ENCODE data around the gene VEGFA.

DNA sequence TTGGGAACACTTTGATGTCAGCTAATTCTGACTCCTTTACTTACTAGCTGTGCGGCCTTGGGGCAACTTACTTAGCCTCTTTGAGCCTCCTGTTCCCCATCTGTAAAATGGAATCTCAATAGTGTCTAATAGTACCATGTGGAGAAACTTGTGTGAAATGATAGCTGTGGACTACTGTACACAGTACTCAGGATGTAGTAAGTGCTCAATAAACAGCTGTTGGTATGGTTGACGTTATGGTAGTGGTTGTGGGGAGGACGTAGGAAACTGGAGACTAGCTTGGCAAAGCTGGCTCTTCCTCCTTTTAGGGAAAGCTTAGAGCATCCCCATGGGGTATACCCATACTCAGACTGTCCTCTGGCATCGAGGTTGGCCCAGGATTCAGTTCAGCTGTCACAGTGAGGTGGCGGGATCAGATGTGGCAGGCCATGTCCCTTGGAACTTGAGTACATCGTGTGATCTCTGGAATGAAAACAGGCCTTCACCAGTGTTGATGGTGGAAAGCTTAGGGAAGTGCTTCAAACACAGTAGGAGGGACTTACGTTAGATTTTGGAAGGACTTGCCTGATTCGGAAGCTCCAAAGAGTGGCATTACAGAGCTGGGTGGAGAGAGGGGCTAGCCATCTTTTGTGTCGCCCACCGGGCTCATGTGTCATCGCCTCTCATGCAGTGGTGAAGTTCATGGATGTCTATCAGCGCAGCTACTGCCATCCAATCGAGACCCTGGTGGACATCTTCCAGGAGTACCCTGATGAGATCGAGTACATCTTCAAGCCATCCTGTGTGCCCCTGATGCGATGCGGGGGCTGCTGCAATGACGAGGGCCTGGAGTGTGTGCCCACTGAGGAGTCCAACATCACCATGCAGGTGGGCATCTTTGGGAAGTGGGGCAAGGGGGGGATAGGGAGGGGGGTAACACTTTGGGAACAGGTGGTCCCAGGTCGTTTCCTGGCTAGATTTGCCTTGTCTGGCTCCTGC, 7.1 kb downstream of the VEGFA start:
- TF ChIP-seq EZH2phosphoT487 (IDR thresholded peaks at IDR 0.05; ENCODE audit: borderline replicate concordance), result no peak
- TF ChIP-seq, protein P1, sequence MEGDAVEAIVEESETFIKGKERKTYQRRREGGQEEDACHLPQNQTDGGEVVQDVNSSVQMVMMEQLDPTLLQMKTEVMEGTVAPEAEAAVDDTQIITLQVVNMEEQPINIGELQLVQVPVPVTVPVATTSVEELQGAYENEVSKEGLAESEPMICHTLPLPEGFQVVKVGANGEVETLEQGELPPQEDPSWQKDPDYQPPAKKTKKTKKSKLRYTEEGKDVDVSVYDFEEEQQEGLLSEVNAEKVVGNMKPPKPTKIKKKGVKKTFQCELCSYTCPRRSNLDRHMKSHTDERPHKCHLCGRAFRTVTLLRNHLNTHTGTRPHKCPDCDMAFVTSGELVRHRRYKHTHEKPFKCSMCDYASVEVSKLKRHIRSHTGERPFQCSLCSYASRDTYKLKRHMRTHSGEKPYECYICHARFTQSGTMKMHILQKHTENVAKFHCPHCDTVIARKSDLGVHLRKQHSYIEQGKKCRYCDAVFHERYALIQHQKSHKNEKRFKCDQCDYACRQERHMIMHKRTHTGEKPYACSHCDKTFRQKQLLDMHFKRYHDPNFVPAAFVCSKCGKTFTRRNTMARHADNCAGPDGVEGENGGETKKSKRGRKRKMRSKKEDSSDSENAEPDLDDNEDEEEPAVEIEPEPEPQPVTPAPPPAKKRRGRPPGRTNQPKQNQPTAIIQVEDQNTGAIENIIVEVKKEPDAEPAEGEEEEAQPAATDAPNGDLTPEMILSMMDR (conservative IDR thresholded peaks at IDR 0.05; ENCODE audit: low read length), result no peak

Data from Loucy (cell line).